GM12892 (cell line): Measurements from ENCODE around the gene SMIM8.

Experiments used
- POLR2AphosphoS5 ChIP-seq: IDR thresholded peaks from 2 replicates; pipeline ENCODE4 v1.6.1; 2011; ENCODE audit warnings: low read depth, low read length, control low read depth
- TAF1 ChIP-seq: IDR thresholded peaks from 2 replicates; pipeline ENCODE4 v1.6.1; 2011; ENCODE audit warnings: low read depth, mild to moderate bottlenecking, control low read depth, low read length, borderline replicate concordance

DNA sequence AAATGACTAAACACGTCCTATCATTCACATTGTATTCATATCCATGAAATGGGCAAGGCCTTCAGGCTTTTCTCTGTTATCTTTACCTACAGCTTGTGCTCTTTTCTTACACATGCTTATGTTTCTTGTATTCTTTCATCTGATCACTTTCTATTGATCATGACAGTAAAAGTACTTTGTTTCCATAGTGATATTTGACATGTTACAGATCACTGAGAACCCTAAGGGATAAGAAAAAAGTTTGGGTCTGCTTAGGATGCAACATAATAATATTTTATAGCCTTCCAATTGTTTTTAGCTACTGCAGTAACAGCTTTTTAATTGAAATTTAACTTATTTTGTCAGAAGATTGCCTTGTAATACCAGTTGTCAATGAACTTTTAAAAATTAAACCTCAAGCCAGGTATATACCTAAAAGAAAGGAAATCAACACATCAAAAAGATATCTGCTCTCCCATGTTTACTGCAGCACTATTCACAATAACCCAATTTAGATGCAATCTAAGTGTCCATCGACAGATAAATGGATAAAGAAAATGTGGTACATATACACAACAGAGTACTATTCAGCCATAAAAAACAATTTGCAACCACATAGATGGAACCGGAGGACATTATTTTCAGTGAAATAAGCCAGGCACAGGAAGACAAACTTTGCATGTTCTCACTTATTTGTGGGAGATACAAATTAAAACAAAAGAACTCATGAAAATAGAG is 3.0 kb upstream of the SMIM8 start:
- TF ChIP-seq TAF1, result no peak
- TF ChIP-seq POLR2AphosphoS5, result no peak
